GM18873 (cell line): ENCODE measurements around the gene RPS6KA5.
"Not testable (repeated sequence)": the region's sequence is repeated elsewhere in the genome, so short reads cannot be mapped to it uniquely, and the experiment has no call there.

Experiments used
- ATAC-seq: cut with Tn5 transposase; IDR thresholded peaks from one replicate; pipeline ENCODE4 v1.9.1; 2021; ENCODE audit warnings: mild to moderate bottlenecking, moderate library complexity, moderate number of reproducible peaks; ENCODE audit not compliant: unreplicated experiment, low FRiP score

Gene RPS6KA5

DNA sequence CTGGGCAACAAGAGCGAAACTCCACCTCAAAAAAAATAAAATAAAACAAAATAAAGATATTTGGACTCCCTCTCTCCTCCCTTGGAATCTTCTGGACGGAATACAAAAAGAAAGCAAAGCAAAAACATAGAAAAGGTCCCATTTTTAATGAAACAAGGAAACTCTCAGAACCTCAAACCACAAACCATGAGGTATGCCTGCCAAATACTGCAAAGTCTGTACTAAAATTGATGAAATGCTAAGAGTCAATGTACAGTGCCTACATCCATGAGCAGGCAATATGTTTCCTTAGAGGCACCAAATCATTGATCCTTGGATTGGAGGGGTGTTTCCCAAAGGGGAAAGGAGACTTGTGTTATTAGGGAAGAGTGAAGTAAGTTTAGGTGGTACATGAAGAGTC, 8.2 kb upstream of the RPS6KA5 start:
- ATAC-seq = no peak

DNA sequence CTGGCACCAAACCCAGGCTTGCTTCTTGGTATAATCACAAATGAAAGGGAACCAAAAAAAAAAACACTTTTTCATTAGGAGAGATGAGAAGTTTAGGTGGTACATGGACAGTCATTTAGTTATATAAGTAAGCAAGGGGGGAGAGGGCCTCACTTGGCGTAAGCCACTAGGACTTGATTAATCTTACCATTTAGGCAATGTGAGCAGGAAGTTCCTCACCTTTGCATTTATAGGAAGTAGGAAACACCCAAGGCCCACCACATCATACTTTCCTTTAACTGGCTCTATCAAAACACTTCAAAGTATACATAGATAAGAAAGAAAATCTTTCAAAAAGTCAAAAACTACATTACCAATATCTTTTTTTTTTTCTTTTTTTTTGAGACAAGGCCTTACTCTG, 6.7 kb upstream of the RPS6KA5 start:
- ATAC-seq = no peak

DNA sequence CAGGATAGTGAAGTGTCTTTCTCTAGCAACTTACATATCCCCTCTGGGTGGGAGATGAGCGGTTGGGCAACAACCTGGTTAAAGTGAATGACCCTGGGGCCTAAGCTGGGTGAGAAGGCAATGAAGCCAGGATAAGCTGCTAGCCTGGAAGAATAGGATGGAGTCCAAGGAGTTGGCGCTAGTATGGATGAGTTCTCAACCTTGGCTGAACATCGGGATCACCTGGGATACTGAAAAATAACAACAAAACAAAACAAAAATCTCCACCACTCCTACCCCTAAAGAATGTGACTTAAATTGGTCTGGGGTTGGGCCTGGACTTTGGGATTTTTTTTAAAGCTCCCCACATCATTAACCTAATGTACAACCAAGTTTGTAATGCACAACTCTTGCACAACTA, 4.8 kb upstream of the RPS6KA5 start:
- no peak for ATAC-seq

DNA sequence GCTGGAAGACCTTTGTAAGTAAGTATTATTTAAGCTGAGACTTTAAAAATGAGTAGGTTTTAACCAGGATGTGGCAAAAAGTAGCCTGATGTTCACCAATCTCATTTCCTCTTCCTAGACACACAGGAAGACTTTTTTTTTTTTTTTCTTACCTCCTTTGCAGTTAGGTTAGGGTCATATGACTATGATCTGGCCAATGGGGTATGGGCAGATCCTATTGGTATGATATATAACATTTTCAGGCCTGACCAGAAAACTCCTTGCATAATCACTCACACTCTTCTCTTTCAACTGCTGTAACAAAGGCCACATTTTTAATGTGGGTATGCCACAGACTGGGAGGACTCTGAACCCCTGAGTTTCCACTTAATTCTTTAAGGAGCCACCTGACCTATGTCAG, 2.7 kb upstream of the RPS6KA5 start:
- no peak for ATAC-seq

DNA sequence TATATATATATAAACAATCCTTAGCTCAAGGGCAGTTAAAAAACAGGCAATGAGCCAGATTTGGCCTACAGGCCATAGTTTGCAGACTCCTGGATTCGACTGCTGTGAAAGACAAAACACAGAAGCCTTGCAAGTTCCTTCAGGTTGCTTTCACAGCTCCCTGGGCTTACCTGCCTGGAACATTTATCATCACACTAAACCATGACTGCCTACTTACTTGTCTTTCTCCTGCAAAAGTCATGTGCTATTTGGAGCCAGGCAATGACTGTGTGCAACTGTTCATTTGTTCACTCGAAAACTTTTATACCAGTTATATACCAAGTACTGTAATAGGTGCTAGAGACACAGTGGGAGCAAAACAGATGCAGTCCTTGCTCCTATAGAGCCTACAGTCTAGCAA, 2.2 kb upstream of the RPS6KA5 start:
- ATAC-seq = no peak

DNA sequence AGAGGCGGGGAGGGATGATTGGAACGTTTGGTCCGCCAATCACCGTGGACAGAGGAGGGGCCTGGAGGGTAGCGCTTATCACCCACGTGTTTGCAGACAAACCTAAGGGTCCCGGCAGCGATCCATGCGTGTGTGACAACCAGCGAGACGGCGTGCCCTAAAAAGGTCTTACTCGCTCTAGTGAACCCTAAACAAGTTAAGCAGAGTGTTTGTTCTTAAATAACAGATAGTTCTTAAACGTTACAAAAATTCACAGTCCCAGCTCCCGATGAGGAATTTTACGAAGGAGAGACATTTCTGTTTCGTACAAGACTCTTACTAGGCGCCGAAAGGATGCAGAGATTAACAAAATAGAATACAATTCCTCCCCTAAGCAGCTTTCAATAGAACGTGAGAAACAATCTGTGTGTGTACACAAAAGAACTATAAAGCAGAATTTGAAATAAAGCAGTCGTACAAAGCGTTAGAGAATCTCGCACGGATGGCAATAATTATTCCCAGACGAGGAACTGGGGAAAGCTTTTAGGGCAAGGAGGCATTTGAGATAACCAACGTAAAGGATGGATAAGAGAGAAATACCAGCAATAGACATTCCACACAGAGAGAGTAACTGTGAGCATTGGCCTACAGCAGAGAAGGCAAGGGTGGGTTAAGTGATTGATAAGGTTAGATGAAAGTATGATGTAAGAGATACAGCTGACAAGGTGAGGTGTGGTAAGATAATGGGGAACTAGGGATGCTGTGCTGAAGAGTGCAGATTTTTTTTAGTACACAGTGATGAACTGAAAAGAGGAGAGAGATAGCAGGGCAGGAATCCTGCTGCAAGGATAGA, 831 bp upstream of the RPS6KA5 start:
- ATAC-seq = no peak

DNA sequence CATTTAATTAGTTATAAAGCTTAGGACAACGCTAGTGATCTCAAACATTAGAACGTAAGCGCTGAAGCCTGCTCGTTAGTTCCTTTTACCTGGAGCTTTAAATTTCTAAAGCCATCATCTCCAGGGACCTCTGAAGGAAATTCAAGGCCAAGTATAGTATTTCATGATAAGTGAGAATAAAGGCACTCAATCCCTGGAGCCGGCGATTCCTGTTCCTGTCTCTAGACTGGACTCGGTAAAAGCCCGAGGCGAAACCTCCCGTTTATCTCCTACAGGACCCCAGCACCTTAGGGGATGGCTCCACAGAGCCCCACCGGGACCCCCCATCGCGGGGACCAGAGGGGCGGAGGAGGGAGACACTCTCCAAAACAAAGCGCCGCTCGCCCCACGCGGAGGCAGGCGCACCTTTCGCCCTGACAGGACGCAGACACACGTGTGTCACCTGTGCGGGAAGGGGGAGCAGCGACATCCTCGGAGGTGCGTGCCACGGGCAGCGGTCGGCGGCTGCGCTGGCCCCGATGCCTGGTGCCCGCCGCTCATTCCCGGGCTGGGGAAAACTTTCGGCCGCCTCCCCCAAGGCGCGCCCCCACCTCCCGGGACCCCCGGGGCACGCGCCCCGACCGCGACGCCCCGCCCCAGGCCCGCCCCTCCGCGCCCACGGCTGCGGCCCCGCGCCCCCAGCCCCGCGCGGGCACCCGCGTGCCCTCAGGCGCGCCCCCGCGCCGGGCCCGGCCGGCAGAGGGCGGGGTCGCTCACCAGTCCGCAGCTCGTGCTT, 678 bp downstream of the RPS6KA5 start:
- peak; percentile 19 for ATAC-seq

DNA sequence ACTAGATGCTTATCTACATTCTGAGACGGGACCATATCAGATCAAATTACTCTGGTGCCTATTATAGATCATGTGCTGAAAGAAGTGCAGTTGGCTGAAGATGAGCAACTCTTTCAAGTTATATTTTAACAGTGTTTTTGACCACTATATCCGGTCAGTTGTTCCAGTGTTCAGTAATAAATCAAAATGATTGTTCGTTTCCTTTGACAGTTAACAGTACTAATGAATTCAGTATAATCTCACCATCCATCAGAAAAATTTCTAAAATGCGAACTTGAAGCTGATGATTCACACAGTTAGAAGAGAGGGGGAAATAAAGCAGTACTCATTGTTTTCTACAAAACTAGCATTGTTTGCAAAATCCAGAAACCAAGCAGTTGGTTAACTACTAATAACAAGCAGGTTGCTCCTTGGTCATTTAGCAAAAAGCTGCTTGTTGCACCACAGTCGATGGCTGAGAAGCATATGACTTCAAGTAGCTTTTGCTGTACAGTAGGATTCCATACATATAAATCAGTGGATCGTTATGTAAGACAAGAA, 2.3 kb downstream of the RPS6KA5 start:
- no peak for ATAC-seq

DNA sequence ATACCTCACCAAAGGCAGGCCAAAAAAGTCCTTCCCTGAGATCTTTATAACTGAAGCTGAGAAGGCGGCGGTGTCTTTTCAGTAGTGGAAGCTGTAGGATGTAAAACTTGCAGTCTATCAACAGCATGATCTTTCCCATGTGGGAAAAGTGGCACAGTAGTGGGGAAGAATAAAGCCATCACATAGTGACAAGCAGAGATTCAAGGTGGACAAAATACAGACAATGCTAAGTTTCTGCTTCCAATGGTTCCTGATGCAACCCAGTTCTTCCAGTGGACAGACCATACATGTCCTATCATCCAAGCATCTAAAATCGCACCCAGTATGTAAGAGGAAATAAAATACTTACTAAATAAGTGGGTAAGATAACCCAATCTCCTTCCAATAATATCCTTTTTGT, 4.1 kb downstream of the RPS6KA5 start:
- ATAC-seq = no peak

DNA sequence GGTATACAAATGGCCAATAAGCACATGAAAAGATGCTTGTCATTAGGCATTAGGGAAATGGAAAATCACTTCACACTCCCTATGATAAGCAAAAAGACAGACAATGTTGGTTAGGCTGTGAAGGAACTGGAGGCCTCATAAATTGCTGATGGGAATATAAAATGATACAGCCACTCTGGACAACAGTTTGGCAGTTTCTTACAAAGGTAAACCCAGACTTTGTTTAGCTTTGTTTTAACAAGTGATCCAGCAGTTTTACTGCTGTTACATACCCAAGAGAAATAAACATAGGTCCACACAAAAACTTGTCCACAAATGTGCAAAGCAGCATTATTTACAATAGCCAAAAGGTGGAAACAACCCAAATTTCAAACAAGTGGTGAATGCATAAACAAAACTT, 5.4 kb downstream of the RPS6KA5 start:
- ATAC-seq = no peak

DNA sequence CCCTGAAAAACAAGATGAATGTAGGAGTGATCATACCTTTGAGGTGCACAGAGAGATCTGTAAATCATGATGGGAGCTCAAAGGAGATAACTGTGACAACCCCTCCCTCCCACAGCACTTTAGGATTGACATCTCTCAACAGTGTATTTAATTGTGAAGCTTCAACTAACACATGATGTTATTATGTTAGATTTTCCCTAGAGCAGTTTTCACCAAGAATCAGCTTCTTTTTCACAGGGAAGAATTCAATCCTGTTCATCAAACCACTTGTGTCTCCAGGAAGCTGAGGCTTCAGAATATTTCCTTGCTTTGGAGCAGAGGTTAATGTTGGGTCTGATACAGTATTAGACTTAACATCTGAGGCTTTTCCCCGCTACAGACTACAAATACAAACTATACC, 11.8 kb downstream of the RPS6KA5 start:
- ATAC-seq = no peak

DNA sequence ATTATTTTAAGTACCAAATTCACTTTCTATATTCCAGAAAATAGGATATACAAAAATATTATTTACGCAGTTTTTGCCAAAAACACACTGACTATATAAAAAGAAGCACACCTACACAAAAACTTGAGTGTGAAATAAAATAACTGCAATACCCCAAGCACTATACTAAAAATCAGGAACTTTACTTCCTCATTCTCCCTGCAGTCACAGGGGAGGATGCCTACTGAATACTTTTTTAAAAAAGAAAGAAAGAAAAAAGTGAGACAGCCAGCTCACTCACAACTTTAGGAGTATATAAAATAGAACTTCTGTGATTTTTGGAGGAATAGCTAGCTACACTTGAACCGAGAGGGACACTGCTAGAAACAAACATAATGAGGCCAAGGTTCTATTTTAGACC, 12.2 kb downstream of the RPS6KA5 start:
- no peak for ATAC-seq

DNA sequence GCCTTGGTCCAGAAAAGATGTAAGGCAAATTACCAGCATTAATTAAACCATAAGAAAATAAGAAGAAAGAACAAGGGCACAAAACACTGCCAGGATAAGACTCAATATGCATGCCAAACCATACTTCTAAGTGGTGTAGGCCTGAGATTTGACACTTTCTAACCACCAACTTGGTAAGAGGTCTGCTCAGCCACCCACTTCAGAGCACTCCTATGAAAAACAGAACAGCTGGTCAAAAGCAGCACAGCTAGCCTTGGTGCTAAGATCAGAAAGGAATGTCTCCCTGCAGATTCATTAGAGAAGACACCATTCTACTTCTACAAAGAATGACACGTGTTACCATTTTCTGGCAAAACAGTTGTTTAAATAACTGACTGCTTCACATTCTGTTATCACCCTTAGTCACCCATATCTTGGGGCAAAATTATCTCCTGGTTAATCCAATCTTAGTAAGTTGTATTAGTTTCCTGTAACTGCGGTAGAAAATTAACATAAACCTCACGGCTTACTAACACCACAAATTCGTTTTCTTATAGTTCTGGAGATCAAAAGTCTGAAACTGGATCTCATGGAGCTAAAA, 13.2 kb downstream of the RPS6KA5 start:
- ATAC-seq = no peak

DNA sequence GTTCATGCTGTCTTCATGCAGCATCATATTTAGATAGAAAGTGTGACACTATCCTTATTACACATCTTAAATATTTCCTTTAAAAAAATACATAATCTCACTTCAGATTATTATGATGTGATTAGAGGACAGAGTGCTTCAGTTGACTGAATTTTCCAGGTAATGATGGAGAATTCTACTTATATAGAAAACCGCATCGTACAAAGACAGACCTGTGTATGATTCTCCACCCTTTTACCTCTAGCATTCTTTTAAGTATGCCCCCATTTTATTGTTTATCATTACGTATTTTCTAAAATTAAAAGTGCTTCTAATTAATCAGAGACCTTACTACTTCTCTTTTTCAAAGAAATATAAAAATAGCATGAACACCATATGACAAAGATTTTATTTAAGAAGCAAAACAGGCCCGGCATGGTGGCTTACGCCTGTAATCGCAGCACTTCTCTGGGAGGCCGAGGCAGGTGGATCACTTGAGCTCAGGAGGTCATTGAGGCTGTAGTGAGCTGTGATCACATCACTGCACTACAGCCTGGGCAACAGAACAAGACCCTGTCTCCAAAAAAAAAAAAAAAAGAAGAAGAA, 13.9 kb downstream of the RPS6KA5 start:
- no peak for ATAC-seq

DNA sequence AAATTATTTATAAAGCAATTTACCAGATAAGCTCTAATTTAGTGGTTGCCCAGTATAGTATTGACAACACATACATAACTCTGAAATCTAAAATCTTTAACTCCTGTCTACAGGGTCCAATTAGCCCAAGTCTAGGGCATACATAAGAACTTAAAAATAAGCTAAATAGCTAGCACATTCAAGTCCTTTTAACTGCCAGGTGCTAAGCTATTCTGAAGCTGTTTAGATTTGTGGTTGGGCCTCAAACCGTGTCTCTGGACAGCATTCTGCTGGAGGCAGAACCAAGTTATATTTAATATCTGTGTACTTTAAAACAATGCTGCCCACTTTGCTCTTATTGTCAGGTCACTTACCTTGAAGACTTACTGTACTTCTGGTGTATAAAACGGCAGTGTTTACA, 19.0 kb downstream of the RPS6KA5 start:
- no peak for ATAC-seq

DNA sequence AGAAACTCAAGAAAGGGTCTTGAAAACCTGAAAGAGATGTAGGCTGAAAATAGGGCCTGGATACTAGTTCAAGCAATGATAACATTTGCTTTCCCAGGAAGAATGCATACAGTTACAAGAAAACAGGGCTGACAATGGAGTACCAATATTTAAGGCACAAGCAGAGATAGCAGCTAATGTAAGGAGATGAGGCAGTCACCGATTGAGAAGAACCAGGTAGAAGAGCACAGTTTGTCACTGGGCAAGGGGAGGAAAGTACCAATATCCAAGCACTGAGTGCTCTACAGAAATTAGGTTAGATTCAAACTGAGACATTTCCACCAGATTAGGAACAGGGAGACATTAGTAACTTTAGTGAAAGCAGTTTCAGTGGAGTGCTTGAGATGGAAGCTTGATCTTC, 19.9 kb downstream of the RPS6KA5 start:
- no peak for ATAC-seq

DNA sequence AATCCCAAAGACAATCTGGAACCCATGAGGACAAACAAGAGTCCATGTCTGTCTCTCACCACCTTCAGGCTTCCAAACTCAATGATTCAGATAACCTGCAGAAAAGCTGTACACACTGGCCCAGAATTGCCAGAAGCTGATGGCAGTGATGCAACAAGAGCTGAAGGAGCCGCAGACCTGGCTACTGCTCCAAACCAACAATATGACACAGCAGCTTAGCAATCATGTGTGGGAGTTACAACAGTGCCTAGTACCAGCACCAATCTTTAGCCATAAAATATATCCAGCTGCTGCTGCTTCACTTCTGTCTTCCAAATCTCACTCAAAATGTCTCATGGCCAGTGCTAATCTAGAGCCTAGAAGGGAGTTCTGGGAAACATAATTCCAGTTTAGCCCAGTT, 22.0 kb downstream of the RPS6KA5 start:
- ATAC-seq = no peak

DNA sequence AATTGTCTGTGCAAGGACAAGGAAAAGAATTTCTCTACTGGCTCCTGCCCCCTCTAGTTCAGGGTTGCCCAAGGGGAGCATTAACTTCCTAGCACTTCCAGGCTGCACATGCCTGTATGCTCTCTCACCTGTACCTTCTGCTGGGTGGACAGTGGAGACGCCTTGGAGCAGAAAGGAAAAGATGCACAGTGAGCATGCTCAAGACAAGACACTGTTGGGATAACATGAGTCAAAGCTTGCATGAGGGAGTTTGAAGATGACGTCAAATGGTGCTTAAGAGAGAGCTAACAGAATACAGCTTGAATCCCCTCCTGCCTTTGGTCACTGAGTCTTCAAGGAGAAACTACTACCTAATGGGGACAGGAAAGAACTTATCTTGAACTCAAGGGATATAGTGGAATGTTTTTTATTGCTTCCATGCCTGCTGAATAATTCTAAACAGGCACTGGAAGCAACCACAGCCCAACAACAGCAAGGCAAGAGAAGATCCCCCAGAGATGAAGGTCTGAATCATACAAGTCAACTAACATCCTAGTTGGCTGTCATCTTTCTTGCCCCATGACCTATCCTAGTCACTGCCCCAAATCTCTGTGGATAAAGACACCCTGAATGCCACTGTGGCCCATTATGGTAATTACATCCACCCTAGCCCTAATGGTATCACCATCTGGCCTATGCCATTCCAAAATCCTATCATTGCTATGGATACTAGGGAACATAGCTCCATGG, 23.5 kb downstream of the RPS6KA5 start:
- ATAC-seq = no peak

DNA sequence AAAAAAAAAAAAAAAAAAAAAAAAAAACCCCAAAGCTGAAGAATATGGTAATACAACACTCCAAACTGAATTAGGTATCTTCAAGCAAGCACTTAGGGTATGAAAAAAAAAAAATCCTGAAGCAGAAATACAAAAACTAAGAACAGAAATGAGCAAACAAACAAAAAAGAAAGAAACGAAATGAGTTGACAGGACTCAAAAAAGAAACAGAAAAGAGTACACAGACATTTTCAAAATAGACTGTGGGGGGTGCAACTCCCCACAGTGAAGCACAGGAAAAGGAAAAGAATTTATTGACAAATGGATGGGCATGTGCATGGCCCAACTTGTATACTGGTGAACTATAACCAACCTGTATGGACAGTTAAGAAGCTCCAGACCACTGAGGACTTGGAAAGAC, 24.6 kb downstream of the RPS6KA5 start:
- peak; percentile 64 for ATAC-seq

DNA sequence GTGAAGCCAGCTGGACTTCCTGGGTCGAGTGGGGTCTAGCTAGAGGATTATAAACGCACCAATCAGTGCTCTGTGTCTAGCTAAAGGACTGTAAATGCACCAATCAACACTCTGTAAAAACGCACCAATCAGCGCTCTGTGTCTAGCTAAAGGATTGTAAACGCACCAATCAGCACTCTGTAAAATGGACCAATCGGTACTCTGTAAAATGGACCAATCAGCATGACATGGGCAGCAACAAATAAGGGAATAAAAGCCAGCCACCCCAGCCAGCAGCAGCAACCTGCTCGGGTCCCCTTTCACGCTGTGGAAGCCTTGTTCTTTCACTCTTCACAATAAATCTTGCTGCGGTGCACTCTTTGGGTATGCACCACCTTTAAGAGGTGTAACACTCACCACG, 26.1 kb downstream of the RPS6KA5 start:
- not testable (repeated sequence) for ATAC-seq
